Activated CD4-positive, alpha-beta T cell treated with anti-CD3 and anti-CD28 coated beads for 1 hour (primary cell): ENCODE results near the gene GGCX.
"Not testable (repeated sequence)": the region's sequence is repeated elsewhere in the genome, so short reads cannot be mapped to it uniquely, and the experiment has no call there.

Source experiments
- DNase-seq: peaks from one replicate; pipeline ENCODE4 v3.0.0-alpha.2; 2020

Gene GGCX

GRCh38 chr2:85564144-85564563 is 2.9 kb upstream of the GGCX start:
- DNase-seq = no peak

- DNase-seq = no peak
Observed at GRCh38 chr2:85560812-85561279, 447 bp downstream of the GGCX start.

GRCh38 chr2:85560403-85560726 is 928 bp downstream of the GGCX start:
- not testable (repeated sequence) for DNase-seq

- DNase-seq = no peak
Observed at GRCh38 chr2:85558160-85558559, 3.1 kb downstream of the GGCX start.

GRCh38 chr2:85557130-85557529 is 4.2 kb downstream of the GGCX start:
- no peak for DNase-seq

GRCh38 chr2:85554980-85555612 is 6.2 kb downstream of the GGCX start:
- DNase-seq = no peak

GRCh38 chr2:85553184-85553583 is 8.1 kb downstream of the GGCX start:
- no peak for DNase-seq

- DNase-seq = peak; percentile 83
Observed at GRCh38 chr2:85551698-85552678, 9.3 kb downstream of the GGCX start.

GRCh38 chr2:85550486-85550885 is 10.8 kb downstream of the GGCX start:
- no peak for DNase-seq

GRCh38 chr2:85549826-85550225 is 11.5 kb downstream of the GGCX start:
- no peak for DNase-seq

- DNase-seq = no peak
Observed at GRCh38 chr2:85549095-85549494, 12.2 kb downstream of the GGCX start.

- DNase-seq = no peak
Observed at GRCh38 chr2:85548608-85548900, 12.7 kb downstream of the GGCX start.

- DNase-seq = no peak
Observed at GRCh38 chr2:85547859-85548607, 13.3 kb downstream of the GGCX start.

- no peak for DNase-seq
Observed at GRCh38 chr2:85547089-85547858, 14.0 kb downstream of the GGCX start.

GRCh38 chr2:85545780-85546240 is 15.5 kb downstream of the GGCX start:
- no peak for DNase-seq

GRCh38 chr2:85544915-85545779 is 16.1 kb downstream of the GGCX start:
- not testable (repeated sequence) for DNase-seq

GRCh38 chr2:85544254-85544691 is 17.0 kb downstream of the GGCX start:
- not testable (repeated sequence) for DNase-seq

GRCh38 chr2:85542777-85543176 is 18.5 kb downstream of the GGCX start:
- no peak for DNase-seq

- no peak for DNase-seq
Observed at GRCh38 chr2:85541753-85542457, 19.4 kb downstream of the GGCX start.

GRCh38 chr2:85541262-85541661 is 20.0 kb downstream of the GGCX start:
- DNase-seq = no peak

GRCh38 chr2:85540133-85540648 is 21.1 kb downstream of the GGCX start:
- DNase-seq = no peak
